22Rv1 (cell line): ENCODE measurements around the gene DNM2.

Source experiments
- CTCF ChIP-seq: fragments of 450-650 bp; IDR thresholded peaks from 2 replicates; pipeline ENCODE4 v1.5.1; 2017; ENCODE audit warnings: mild to moderate bottlenecking
- ZFX ChIP-seq: fragments of 450-650 bp; IDR thresholded peaks from 2 replicates; pipeline ENCODE4 v1.6.1; 2017; ENCODE audit warnings: antibody characterized with exemption, borderline replicate concordance

DNA sequence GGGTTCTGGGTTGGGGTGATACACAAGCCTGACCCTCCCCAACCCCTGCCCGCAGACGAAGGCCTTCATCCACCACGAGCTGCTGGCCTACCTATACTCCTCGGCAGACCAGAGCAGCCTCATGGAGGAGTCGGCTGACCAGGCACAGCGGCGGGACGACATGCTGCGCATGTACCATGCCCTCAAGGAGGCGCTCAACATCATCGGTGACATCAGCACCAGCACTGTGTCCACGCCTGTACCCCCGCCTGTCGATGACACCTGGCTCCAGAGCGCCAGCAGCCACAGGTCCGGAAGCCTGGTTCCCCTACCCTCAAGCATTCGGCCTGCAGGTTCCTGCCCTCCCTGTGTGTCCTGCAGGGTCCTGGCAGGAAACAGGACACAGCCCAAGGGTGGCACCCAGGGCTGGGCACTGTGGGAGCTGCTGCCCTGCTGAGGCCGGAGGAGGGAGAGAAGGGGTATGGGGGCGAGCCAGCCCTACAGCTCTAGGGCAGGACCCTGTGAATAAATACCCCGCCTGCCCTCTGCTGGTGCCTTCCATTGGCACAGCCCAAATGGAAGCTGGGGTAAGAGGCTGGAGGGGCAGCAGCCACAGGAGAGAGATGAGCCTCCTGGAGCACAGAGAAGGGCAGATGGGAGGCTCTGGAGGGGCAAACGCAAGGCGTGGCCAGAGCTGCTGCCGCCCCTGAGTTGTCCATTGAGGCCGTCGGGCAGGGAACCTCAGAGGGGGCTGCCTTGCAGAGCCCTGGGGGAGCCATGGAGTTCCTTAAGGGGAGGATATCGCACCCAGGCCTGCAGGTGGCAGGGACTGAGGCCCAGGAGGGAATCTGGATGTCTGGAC is 111.3 kb downstream of the DNM2 start:
- TF ChIP-seq CTCF (peak; percentile 20; the same call in 1 of the 2 replicates), ZFX (no peak)
